NCI-H446 (cell line): ENCODE results near the gene FAM98C.
A peak's percentile ranks its signal among the peaks of the same experiment; 100 is the strongest.
"Not testable (repeated sequence)": the region's sequence is repeated elsewhere in the genome, so short reads cannot be mapped to it uniquely, and the experiment has no call there.

ENCODE experiments used
- DNase-seq, 2 experiments: peaks; one replicate each; lab custom pipeline; 2025; lab: John Stamatoyannopoulos, UW

The FAM98C gene

DNA sequence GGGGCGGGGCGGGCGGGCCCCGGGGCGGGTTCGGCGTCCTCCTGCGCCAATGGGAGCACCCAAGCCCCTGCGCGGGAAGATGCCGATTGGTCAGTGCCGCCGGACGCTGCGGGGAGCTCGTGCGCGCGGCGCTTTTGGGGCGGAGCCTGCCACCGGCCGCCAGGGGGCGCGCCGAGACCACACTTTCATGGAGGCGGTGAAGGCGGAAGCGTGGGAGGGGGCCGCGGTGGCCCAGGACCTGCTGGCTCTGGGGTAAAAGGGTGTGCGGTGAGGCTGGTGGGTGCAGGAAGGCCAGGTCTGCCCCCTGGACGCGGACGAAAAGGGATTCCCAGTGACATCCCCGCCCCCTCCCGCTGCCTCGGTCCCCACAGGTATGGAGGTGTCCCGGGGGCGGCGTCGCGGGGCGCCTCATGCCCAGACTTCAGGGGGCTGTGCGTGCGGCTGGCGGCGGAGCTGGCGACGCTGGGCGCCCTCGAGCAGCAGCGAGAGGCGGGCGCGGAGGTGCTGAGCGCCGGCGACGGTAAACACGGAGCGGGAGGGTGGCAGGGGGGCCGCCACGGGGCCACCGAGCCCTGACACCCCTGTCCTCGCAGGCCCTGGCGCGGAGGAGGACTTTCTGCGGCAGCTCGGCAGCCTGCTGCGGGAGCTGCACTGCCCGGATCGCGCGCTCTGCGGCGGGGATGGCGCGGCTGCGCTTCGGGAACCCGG is at the start of gene FAM98C:
Gene FAM98C (plus strand): TSS at position 127 of the 708 bp plus-strand sequence. CDS start 61 bp downstream, at position 188.
- DNase-seq: peak; percentile 90 to 99

GRCh38 chr19:38355728-38356725 is 46.9 kb upstream of the FAM98C start:
- no peak for DNase-seq

DNA sequence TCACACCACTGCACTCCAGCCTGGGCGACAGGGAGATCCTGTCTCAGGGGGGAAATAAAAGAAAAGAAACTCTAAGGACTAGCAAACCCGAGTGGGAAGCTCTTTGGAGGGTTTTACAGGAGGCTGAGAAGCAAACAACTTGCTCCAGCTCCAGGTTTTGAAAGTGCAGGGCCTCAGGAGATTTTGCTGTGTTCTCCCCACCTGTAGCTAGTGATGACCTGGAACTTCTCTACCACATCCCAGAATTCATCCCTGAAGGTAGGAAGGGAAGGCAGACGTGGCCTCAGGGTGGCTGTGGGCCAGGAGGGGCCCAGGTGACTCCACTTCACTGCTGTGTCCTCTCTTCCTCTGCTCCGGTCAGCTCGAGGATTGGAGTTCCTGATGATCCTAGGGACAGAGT is 44.8 kb upstream of the FAM98C start:
- no peak for DNase-seq

DNA sequence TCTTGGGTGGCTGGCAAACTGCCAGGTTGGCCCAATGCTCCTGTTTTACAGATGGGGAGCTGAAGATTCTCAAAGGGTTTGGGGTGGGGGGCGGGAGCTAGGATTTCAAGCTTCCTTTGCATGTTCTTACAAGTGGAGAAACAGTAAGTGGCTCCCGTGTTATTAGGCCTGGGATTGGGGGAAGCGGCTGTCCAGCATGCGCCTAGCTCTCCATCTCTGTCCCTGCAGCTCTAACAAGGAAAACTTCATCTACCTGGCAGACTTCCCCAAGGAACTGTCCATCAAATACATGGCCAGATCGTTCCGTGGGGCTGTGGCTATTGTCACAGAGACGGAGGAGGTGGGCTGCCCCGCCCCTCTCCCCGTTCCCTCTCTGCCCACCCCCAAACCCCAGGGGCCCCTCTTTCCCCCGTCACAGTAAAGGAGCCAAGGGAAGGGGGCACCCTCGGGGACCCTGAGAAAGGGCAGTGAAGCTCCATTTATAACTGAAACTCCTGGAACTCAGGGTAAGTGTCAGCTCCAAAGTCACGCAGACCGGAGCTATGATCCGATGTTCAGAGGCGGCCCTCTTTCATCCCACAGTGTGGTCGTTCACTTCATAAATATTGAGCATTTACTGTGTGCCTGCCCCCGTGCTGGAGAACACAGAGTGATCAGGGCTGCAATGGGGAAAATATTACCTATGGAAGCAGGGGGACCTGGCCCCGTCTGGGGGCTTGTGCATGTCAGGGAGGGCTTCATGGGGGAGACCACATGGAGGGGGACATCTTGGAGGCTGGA is 43.5 kb upstream of the FAM98C start:
- DNase-seq: no peak

DNA sequence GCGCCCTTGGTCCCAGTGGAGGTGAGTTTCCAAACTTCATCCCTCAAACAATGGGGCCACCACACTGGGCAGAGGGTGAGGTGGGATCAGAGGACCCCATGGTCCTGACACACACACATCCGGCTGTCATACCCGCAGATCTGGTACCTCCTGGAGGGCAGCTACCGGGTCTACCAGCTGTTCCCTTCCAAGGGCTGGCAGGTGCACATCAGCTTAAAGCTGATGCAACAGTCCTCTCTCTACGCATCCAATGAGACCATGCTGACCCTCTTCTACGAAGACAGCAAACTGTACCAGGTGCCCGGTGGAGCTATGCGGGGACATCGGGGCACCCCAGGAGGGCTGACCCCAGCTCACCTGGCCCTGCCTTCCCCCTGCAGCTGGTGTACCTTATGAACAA is 42.5 kb upstream of the FAM98C start:
- DNase-seq: no peak

GRCh38 chr19:38360839-38361631 is 41.9 kb upstream of the FAM98C start:
- DNase-seq: no peak

DNA sequence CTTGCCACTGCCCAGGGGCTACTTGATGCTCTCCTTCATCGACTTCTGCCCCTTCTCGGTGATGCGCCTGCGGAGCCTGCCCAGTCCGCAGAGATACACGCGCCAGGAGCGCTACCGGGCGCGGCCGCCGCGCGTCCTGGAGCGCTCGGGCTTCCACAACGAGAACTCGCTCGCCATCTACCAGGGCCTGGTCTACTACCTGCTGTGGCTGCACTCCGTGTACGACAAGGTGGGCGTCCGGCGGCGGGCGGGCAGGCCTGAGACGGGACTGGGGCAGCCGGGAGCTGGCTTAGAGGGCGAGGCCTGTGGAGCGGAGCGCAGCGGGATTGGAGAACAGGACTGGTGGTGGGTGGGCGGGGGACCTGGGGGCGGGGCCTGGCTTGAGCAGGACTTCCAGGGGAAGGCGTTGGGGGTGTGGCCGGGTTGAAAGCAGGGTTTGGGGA is 41.2 kb upstream of the FAM98C start:
- DNase-seq: peak; percentile 62 to 85

DNA sequence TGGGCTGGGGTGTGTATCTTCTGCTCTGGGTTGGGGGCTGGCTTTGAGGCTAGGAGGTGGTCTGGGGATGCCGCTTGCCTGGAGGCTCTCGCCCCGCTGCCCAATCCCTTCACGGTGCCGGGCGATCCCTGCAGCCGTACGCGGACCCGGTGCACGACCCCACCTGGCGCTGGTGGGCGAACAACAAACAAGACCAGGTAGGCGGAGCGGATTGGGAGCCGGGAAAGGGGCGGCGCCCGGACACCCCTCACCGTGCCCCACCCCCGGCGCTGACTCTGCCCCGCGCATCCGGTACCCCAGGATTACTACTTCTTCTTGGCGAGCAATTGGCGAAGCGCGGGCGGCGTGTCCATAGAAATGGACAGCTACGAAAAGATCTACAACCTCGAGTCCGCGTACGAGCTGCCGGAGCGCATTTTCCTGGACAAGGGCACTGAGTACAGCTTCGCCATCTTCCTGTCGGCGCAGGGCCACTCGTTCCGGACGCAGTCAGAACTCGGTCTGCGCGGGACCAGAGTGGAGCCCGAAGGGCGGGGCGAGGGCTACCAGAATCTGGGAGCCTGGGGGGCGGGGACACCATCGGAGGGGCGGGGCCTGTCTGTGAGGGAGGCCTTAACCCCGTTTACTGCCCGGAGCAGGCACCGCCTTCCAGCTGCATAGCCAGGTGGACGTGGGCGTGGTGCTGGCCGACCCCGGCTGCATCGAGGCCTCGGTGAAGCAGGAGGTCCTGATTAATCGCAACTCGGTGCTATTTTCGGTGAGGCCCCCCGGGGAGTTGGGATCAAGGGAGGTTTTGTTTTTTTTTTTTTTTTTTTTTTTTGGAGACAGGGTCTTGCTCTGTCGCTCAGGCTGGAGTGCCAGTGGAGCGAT is 40.6 kb upstream of the FAM98C start:
- peak; percentile 38 to 64 for DNase-seq

DNA sequence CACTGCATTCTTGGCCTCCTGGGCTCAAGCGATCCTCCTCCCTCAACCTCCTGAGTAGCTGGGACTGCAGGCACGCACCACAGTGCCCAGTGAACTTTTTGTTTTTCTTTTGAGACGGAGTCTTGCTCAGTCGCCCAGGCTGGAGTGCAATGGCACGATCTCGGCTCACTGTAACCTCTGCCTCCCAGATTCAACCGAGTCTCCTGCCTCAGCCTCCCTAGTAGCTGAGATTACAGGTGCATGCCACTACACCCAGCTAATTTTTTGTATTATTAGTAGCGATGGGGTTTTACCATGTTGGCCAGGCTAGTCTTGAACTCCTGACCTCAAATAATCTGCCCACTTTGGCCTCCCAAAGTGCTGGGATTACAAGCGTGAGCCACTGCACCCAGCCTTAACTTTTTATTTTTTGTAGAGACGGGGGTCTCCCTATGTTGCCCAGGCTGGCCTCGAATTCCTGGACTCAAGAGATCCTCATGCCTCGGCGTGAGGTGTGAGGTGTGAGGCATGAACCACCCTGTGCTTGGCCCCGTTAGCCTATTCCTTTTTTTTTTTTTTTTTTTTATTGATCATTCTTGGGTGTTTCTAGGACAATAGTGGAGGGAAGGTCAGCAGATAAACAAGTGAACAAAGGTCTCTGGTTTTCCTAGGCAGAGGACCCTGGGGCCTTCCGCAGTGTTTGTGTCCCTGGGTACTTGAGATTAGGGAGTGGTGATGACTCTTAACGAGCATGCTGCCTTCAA is 39.8 kb upstream of the FAM98C start:
- DNase-seq: not testable (repeated sequence)

- no peak for DNase-seq
These were observed 35.9 kb upstream of the FAM98C start for GRCh38 chr19:38367041-38367440.

DNA sequence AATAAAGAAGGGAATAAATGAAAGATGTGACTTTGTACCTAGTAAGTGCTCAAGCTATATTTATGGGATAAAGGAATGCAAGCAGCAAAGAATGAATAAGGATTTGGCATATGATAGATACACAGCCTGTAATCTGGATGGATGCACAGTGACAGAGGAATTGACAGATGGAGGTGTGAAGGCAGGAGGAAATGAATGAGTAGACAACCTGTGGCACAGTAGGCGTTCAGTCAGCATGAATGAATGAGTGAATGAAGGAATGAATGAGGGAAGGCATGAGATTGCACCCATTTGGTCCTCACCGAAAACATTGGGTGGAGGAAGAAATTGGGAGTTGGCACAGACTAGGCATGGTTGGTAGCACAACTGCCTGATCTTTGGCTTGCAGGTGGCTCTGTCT is 33.3 kb upstream of the FAM98C start:
- DNase-seq: no peak

GRCh38 chr19:38370299-38370698 is 32.6 kb upstream of the FAM98C start:
- peak in 1 of 2 experiments; percentile 39 for DNase-seq

GRCh38 chr19:38371081-38371480 is 31.8 kb upstream of the FAM98C start:
- DNase-seq: no peak

DNA sequence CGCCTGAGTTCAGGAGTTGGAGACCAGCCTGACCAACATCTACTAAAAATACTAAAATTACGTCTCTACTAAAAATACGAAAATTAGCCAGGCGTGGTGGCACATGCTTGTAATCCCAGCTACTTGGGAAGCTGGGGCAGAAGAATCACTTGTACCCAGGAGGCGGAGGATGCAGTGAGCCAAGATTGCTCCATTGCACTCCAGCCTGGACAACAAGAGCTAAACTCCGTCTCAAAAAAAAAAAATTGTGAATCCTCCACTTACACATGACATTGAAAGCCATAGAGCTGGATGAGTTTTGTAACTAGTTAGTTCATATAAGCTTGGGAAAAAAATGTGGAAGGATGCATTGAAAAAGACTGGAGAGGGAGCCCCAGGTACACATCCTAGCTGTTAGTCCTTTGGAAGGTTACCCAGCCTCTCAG is 29.0 kb upstream of the FAM98C start:
- no peak for DNase-seq

GRCh38 chr19:38374332-38375097 is 28.4 kb upstream of the FAM98C start, which contains the start of gene PSMD8:
PSMD8 (plus strand) TSS chr19:38374571; CDS start chr19:38374602, 31 bp downstream.
- DNase-seq: peak; percentile 98 to 100

DNA sequence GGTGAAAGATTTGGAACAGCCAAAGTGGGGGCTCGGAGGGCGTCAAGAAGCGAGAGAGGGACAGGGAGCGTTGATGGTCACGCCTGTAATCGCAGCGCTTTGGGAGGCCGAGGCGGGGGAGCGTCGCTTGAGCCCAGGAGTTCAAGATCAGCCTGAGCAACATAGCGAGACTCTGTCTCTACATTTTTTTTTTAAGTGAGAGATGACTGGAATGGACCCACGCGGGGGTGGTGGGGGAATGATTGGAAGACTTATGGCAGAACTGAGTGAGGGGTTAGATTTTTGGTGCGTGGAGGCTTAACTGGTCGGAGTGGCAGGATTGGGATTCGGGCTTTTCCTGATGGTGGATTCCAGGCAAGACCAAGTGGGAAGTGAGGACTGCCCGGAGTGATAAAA is 27.8 kb upstream of the FAM98C start:
- no peak for DNase-seq

GRCh38 chr19:38375748-38376147 is 27.1 kb upstream of the FAM98C start:
- no peak for DNase-seq

DNA sequence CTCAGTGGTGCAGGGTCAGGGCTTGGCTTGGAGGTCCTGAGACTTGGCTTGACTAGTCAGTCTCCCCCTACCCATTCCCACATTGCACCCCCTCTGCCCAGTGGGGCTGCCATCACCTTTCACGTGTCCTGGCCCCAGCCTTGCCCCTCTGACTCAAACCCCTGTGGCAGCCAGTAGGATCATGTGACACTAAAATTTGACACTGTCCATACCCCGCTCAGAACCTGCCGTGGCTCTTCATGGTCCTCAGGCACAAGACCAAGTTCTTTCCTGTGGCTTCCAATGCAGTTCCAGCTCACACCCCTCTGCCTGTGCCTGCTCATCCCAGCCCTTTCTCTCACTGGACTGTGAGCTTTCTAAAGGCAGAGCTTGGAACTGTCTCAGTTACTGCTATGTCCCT is 26.3 kb upstream of the FAM98C start:
- no peak for DNase-seq

GRCh38 chr19:38377052-38377451 is 25.8 kb upstream of the FAM98C start:
- no peak for DNase-seq
